OCI-LY3 (cell line): ENCODE results near the gene VTI1A.

Experiments used
- EZH2phosphoT487 ChIP-seq: fragments of 200-600 bp; shearing (Covaris generic); IDR thresholded peaks from 2 replicates; pipeline ENCODE4 v1.6.1; 2018; ENCODE audit warnings: antibody characterized with exemption, mixed run types, low read depth
- TF ChIP-seq, protein P1 (sequence below): fragments of 200-600, 300-600 bp; sonication (generic); IDR thresholded peaks from 2 replicates; pipeline ENCODE4 v1.5.1; 2014; ENCODE audit warnings: antibody characterized with exemption, low read length, low read depth

DNA sequence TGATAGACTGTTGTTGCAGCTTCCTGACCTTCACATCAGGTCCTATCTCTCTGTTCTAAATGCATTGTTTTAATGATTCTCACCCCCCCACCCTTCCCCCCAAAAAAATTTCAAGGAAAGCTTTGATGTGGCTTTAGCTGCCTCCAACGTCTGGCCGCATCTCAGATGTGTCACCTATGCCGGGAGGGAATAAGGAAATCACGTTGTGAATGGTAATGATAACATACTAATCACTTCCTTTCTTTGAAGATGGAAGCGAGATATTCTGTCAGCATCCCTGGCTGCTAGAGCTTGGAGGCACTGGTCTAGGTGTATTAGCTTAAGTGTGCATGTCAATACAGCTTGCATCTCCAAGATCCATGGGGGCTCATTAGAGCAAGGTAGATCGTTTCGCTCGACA, 89.6 kb downstream of the VTI1A start:
- TF ChIP-seq, protein P1, sequence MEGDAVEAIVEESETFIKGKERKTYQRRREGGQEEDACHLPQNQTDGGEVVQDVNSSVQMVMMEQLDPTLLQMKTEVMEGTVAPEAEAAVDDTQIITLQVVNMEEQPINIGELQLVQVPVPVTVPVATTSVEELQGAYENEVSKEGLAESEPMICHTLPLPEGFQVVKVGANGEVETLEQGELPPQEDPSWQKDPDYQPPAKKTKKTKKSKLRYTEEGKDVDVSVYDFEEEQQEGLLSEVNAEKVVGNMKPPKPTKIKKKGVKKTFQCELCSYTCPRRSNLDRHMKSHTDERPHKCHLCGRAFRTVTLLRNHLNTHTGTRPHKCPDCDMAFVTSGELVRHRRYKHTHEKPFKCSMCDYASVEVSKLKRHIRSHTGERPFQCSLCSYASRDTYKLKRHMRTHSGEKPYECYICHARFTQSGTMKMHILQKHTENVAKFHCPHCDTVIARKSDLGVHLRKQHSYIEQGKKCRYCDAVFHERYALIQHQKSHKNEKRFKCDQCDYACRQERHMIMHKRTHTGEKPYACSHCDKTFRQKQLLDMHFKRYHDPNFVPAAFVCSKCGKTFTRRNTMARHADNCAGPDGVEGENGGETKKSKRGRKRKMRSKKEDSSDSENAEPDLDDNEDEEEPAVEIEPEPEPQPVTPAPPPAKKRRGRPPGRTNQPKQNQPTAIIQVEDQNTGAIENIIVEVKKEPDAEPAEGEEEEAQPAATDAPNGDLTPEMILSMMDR, result no peak
- TF ChIP-seq EZH2phosphoT487, result no peak
